Stimulated activated CD4-positive, alpha-beta T cell treated with anti-CD3 and anti-CD28 coated beads, Interleukin-1b, Interleukin-23, amount 100 ng/mL, for 4 hours (primary cell): ENCODE results near the gene SARDH.

Experiments
- DNase-seq, 2 donors: peaks; one replicate each; pipeline ENCODE4 v3.0.0-alpha.2; 2020; ENCODE audit warnings: low read depth in 2 of 2

The SARDH gene

GRCh38 chr9:133702798-133703590 is 35.2 kb downstream of the SARDH start:
- no peak for DNase-seq

GRCh38 chr9:133701981-133702797 is 36.0 kb downstream of the SARDH start:
- peak; percentile 56 to 61 for DNase-seq

- DNase-seq: peak; percentile 43 to 47
These were observed 36.7 kb downstream of the SARDH start for GRCh38 chr9:133701321-133701980.

- no peak for DNase-seq
These were observed 37.3 kb downstream of the SARDH start for GRCh38 chr9:133700819-133701320.

GRCh38 chr9:133699546-133699945 is 38.6 kb downstream of the SARDH start:
- DNase-seq: no peak

GRCh38 chr9:133696071-133696472 is 42.1 kb downstream of the SARDH start:
- DNase-seq: no peak

- no peak for DNase-seq
These were observed 43.5 kb downstream of the SARDH start for GRCh38 chr9:133694686-133695085.

- no peak for DNase-seq
These were observed 44.2 kb downstream of the SARDH start for GRCh38 chr9:133693703-133694529.

GRCh38 chr9:133693116-133693515 is 45.0 kb downstream of the SARDH start:
- DNase-seq: no peak

GRCh38 chr9:133692364-133692985 is 45.7 kb downstream of the SARDH start:
- DNase-seq: no peak

- DNase-seq: no peak
These were observed 46.4 kb downstream of the SARDH start for GRCh38 chr9:133691626-133692363.

- DNase-seq: no peak
These were observed 47.0 kb downstream of the SARDH start for GRCh38 chr9:133691191-133691590.

- DNase-seq: no peak
These were observed 48.0 kb downstream of the SARDH start for GRCh38 chr9:133690081-133690561.

- DNase-seq: no peak
These were observed 48.9 kb downstream of the SARDH start for GRCh38 chr9:133689151-133689763.

- no peak for DNase-seq
These were observed 50.0 kb downstream of the SARDH start for GRCh38 chr9:133687856-133688761.

- DNase-seq: no peak
These were observed 51.2 kb downstream of the SARDH start for GRCh38 chr9:133686642-133687575.
